Kidney epithelial cell (primary cell): ENCODE data around the gene SLC25A21. TPM values are rescaled to one million over a fixed set of nuclear protein-coding genes. Genes with fewer than 3 reads are reported as not detected.
"Not testable (repeated sequence)": the region's sequence is repeated elsewhere in the genome, so short reads cannot be mapped to it uniquely, and the experiment has no call there.

Experiments used
- DNase-seq: peaks from one replicate; pipeline ENCODE4 v3.0.0-alpha.2; 2010; ENCODE audit warnings: low read depth
- H3K27me3 ChIP-seq: 2 replicates; pipeline ENCODE4 v1.6.0; 2011; ENCODE audit warnings: low read length; ENCODE audit not compliant: control insufficient read depth, insufficient read depth
- H3K36me3 ChIP-seq: 2 replicates; pipeline ENCODE4 v1.5.1; 2011; ENCODE audit warnings: low read length; ENCODE audit not compliant: control insufficient read depth, insufficient read depth
- H3K4me3 ChIP-seq: 2 replicates; pipeline ENCODE4 v1.5.1; 2011; ENCODE audit warnings: low read depth, mild to moderate bottlenecking, control low read depth, low read length
- CTCF ChIP-seq: IDR thresholded peaks from 2 replicates; pipeline ENCODE4 v1.5.1; 2011; ENCODE audit warnings: mild to moderate bottlenecking, moderate library complexity, low read length, control low read depth, inconsistent platforms; ENCODE audit not compliant: insufficient read depth, poor library complexity, severe bottlenecking
- total RNA-seq: library from RNA; depleted of rRNA; stranded (reverse); fragments of >200 nt; gene quantifications from 2 replicates; pipeline ENCODE4 v1.2.3, GENCODE V29; 2015

The SLC25A21 gene
- total RNA-seq, 1 donor from 2014 or later, result 2.1 TPM

GRCh38 chr14:36701132-36701531 lies 471.3 kb downstream of the SLC25A21 start:
- Histone ChIP-seq H3K27me3 (no peaks in the 10 kb centered on the region), H3K36me3 (no peaks in the 10 kb centered on the region), H3K4me3 (no peak overlapping the region)
- no peak for DNase-seq
- TF ChIP-seq CTCF, result no peak

- no peak for TF ChIP-seq CTCF
- Histone ChIP-seq H3K4me3 (no peak overlapping the region), H3K27me3 (no peaks in the 10 kb centered on the region), H3K36me3 (no peaks in the 10 kb centered on the region)
- no peak for DNase-seq
Observed at GRCh38 chr14:36700651-36701050, 471.8 kb downstream of the SLC25A21 start.

- H3K36me3 ChIP-seq, H3K4me3 ChIP-seq, DNase-seq, H3K27me3 ChIP-seq: not testable (repeated sequence)
Observed at GRCh38 chr14:36699420-36699819, 473.0 kb downstream of the SLC25A21 start.

GRCh38 chr14:36690311-36691040 lies 481.9 kb downstream of the SLC25A21 start:
- H3K4me3 ChIP-seq, result no peak overlapping the region
- no peak for DNase-seq
- no peaks in the 10 kb centered on the region for H3K36me3 ChIP-seq
- no peak for TF ChIP-seq CTCF
- no peaks in the 10 kb centered on the region for H3K27me3 ChIP-seq

GRCh38 chr14:36684946-36685345 lies 487.5 kb downstream of the SLC25A21 start:
- Histone ChIP-seq H3K36me3 (no peaks in the 10 kb centered on the region), H3K27me3 (no peaks in the 10 kb centered on the region), H3K4me3 (no peak overlapping the region)
- TF ChIP-seq CTCF, result no peak
- DNase-seq, result no peak

GRCh38 chr14:36683083-36683724 lies 489.2 kb downstream of the SLC25A21 start:
- H3K4me3 ChIP-seq, result no peak overlapping the region
- no peaks in the 10 kb centered on the region for H3K36me3 ChIP-seq
- H3K27me3 ChIP-seq, result no peaks in the 10 kb centered on the region
- DNase-seq, result no peak
- no peak for TF ChIP-seq CTCF
